Neural cell (in vitro differentiated cells): Measurements from ENCODE around the gene MEGF6. TPM values are rescaled to one million over a fixed set of nuclear protein-coding genes. Genes with fewer than 3 reads are reported as not detected.

Experiments used
- H2AFZ ChIP-seq: fragments of 200-600, 300-800 bp; sonication (generic), shearing (Covaris generic); 2 replicates; pipeline ENCODE4 v1.6.0; 2014; ENCODE audit warnings: low read depth, mild to moderate bottlenecking, antibody characterized with exemption, low read length, moderate library complexity
- H3F3A ChIP-seq: fragments of 200-600 bp; shearing (Covaris generic); 2 replicates; pipeline ENCODE4 v1.6.1; 2016; ENCODE audit warnings: mild to moderate bottlenecking, moderate library complexity, mixed read lengths, antibody characterized with exemption, low read length; ENCODE audit not compliant: insufficient read depth, poor library complexity, severe bottlenecking
- H3K27ac ChIP-seq: fragments of 200-600, 300-800 bp; sonication (generic), shearing (Covaris generic); 2 replicates; pipeline ENCODE4 v1.5.1; 2014; ENCODE audit warnings: mild to moderate bottlenecking, low read length, moderate library complexity
- H3K27me3 ChIP-seq: fragments of 300-800, 200-600 bp; sonication (generic), shearing (Covaris generic); 2 replicates; pipeline ENCODE4 v1.6.0; 2014; ENCODE audit warnings: mild to moderate bottlenecking, low read depth, low read length, moderate library complexity; ENCODE audit not compliant: insufficient read depth
- H3K36me3 ChIP-seq: fragments of 300-800, 200-600 bp; sonication (generic), shearing (Covaris generic); 2 replicates; pipeline ENCODE4 v1.5.1; 2014; ENCODE audit warnings: mild to moderate bottlenecking, antibody characterized with exemption, low read length, moderate library complexity; ENCODE audit not compliant: insufficient read depth
- H3K4me2 ChIP-seq: fragments of 300-800, 200-600 bp; sonication (generic), shearing (Covaris generic); 2 replicates; pipeline ENCODE4 v1.6.0; 2014; ENCODE audit warnings: mild to moderate bottlenecking, low read length
- H3K4me3 ChIP-seq: fragments of 300-800, 200-600 bp; sonication (generic), shearing (Covaris generic); 2 replicates; pipeline ENCODE4 v1.5.1; 2014; ENCODE audit warnings: mild to moderate bottlenecking, low read length, moderate library complexity
- H3K79me2 ChIP-seq: fragments of 200-600 bp; shearing (Covaris generic); replicated peaks from 2 replicates; pipeline ENCODE4 v1.6.0; 2014; ENCODE audit warnings: mild to moderate bottlenecking, low read length, moderate library complexity; ENCODE audit not compliant: insufficient read depth
- H3K9ac ChIP-seq: fragments of 300-800, 200-600 bp; sonication (generic), shearing (Covaris generic); 2 replicates; pipeline ENCODE4 v1.6.1; 2016; ENCODE audit warnings: mild to moderate bottlenecking, low read length, mixed read lengths
- H3K9me2 ChIP-seq: fragments of 200-600 bp; shearing (Covaris generic); 2 replicates; pipeline ENCODE4 v1.6.1; 2016; ENCODE audit warnings: mild to moderate bottlenecking, low read length, mixed read lengths; ENCODE audit not compliant: insufficient read depth
- H3K9me3 ChIP-seq: fragments of 200-600, 300-800 bp; sonication (generic), shearing (Covaris generic); 2 replicates; pipeline ENCODE4 v1.6.1; 2016; ENCODE audit warnings: mild to moderate bottlenecking, mixed run types, low read length, moderate library complexity, mixed read lengths
- H4K20me1 ChIP-seq: fragments of 200-600 bp; shearing (Covaris generic); 2 replicates; pipeline ENCODE4 v1.6.1; 2016; ENCODE audit warnings: mild to moderate bottlenecking, mixed run types; ENCODE audit not compliant: insufficient read depth
- EP300 ChIP-seq: fragments of 450-650 bp; conservative IDR thresholded peaks from 2 replicates; pipeline ENCODE4 v1.6.1; 2014; ENCODE audit warnings: antibody characterized with exemption, mild to moderate bottlenecking, moderate library complexity; ENCODE audit not compliant: poor library complexity, severe bottlenecking
- EZH2 ChIP-seq: fragments of 200-600, 300-800 bp; shearing (Covaris generic), sonication (generic); IDR thresholded peaks from 2 replicates; pipeline ENCODE4 v1.6.1; 2014; ENCODE audit warnings: antibody characterized with exemption, low read length, borderline replicate concordance, mild to moderate bottlenecking; ENCODE audit not compliant: insufficient read depth, poor library complexity, severe bottlenecking
- MXI1 ChIP-seq: fragments of 450-650 bp; conservative IDR thresholded peaks from 2 replicates; pipeline ENCODE4 v1.6.1; 2014; ENCODE audit warnings: antibody characterized with exemption, mild to moderate bottlenecking; ENCODE audit not compliant: poor library complexity, severe bottlenecking
- POLR2AphosphoS5 ChIP-seq: IDR thresholded peaks from 2 replicates; pipeline ENCODE4 v1.6.1; 2012
- RAD21 ChIP-seq: fragments of 450-650 bp; conservative IDR thresholded peaks from 2 replicates; pipeline ENCODE4 v1.6.1; 2014; ENCODE audit warnings: antibody characterized with exemption, mild to moderate bottlenecking, moderate library complexity
- SMC3 ChIP-seq: fragments of 450-650 bp; conservative IDR thresholded peaks from 2 replicates; pipeline ENCODE4 v1.6.1; 2014; ENCODE audit warnings: antibody characterized with exemption, mild to moderate bottlenecking, moderate library complexity; ENCODE audit not compliant: poor library complexity
- TAF1 ChIP-seq: IDR thresholded peaks from 2 replicates; pipeline ENCODE4 v1.6.1; 2012; ENCODE audit warnings: low read depth
- polyA plus RNA-seq: library from polyadenylated mRNA; depleted of rRNA; stranded (reverse); fragments of >200 nt; gene quantifications from 2 replicates; pipeline ENCODE4 v1.2.3, GENCODE V29; 2014
- TF ChIP-seq, protein P1 (sequence below): IDR thresholded peaks from 2 replicates; pipeline ENCODE4 v1.6.1; 2012; ENCODE audit warnings: borderline replicate concordance
- TF ChIP-seq, protein P2 (sequence below): fragments of 450-650 bp; IDR thresholded peaks from 2 replicates; pipeline ENCODE4 v1.5.1; 2014; ENCODE audit warnings: antibody characterized with exemption, mild to moderate bottlenecking, moderate library complexity; ENCODE audit not compliant: poor library complexity, severe bottlenecking

The MEGF6 gene
- polyA plus RNA-seq, 1 donor from 2014 or later, result 6.0 TPM

DNA sequence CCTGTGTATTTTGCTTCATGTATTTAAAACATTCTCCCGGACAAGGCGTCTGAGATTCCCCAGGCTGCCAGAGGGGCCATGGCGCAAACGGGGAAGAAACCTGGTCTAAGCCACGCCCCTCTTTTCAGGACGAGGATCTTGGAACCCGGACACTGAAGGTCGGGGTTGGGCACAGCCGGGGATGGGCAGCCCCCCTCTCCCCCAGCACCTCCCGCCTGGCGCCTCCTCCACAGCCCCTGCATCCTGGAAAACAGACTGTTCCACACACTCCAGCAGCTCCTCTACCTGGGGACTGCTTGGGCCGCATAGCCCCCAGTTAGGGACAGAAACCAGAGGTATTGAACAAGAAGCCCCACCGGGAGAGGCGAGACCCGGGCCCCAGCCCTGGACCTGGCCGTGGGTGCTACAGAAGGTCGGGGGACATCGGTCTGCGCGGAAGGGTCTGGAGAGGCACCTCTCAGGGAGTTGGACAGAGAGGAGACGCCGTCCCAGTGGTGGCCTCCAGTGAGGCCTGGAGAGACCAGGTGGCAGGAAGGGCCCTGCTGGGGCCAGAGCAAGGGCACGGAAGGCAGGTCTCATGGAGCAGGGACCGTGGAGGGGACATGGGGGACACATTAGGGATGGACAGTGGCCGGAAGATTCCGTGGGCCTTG, 46.4 kb upstream of the MEGF6 start:
- Histone ChIP-seq H3K27ac (no peak overlapping the region), H3F3A (no peaks in the 10 kb centered on the region), H4K20me1 (no peaks in the 10 kb centered on the region), H3K79me2 (no peaks in the 10 kb centered on the region), H2AFZ (no peak overlapping the region), H3K4me3 (no peak overlapping the region), H3K27me3 (peaks cover 22% of the 10 kb centered on the region), H3K36me3 (no peaks in the 10 kb centered on the region), H3K9me2 (no peaks in the 10 kb centered on the region), H3K9me3 (no peaks in the 10 kb centered on the region), H3K9ac (no peak overlapping the region), H3K4me2 (no peak overlapping the region)
- TF ChIP-seq RAD21 (no peak), EZH2 (no peak), MXI1 (no peak), SMC3 (no peak), EP300 (no peak), TAF1 (no peak), POLR2AphosphoS5 (no peak)
- TF ChIP-seq, protein P1, sequence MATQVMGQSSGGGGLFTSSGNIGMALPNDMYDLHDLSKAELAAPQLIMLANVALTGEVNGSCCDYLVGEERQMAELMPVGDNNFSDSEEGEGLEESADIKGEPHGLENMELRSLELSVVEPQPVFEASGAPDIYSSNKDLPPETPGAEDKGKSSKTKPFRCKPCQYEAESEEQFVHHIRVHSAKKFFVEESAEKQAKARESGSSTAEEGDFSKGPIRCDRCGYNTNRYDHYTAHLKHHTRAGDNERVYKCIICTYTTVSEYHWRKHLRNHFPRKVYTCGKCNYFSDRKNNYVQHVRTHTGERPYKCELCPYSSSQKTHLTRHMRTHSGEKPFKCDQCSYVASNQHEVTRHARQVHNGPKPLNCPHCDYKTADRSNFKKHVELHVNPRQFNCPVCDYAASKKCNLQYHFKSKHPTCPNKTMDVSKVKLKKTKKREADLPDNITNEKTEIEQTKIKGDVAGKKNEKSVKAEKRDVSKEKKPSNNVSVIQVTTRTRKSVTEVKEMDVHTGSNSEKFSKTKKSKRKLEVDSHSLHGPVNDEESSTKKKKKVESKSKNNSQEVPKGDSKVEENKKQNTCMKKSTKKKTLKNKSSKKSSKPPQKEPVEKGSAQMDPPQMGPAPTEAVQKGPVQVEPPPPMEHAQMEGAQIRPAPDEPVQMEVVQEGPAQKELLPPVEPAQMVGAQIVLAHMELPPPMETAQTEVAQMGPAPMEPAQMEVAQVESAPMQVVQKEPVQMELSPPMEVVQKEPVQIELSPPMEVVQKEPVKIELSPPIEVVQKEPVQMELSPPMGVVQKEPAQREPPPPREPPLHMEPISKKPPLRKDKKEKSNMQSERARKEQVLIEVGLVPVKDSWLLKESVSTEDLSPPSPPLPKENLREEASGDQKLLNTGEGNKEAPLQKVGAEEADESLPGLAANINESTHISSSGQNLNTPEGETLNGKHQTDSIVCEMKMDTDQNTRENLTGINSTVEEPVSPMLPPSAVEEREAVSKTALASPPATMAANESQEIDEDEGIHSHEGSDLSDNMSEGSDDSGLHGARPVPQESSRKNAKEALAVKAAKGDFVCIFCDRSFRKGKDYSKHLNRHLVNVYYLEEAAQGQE, result no peak
- TF ChIP-seq, protein P2, sequence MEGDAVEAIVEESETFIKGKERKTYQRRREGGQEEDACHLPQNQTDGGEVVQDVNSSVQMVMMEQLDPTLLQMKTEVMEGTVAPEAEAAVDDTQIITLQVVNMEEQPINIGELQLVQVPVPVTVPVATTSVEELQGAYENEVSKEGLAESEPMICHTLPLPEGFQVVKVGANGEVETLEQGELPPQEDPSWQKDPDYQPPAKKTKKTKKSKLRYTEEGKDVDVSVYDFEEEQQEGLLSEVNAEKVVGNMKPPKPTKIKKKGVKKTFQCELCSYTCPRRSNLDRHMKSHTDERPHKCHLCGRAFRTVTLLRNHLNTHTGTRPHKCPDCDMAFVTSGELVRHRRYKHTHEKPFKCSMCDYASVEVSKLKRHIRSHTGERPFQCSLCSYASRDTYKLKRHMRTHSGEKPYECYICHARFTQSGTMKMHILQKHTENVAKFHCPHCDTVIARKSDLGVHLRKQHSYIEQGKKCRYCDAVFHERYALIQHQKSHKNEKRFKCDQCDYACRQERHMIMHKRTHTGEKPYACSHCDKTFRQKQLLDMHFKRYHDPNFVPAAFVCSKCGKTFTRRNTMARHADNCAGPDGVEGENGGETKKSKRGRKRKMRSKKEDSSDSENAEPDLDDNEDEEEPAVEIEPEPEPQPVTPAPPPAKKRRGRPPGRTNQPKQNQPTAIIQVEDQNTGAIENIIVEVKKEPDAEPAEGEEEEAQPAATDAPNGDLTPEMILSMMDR, result no peak

- Histone ChIP-seq H3K27me3 (peaks cover 29% of the 10 kb centered on the region), H3K9me2 (no peaks in the 10 kb centered on the region), H3K9me3 (no peaks in the 10 kb centered on the region), H3K36me3 (no peaks in the 10 kb centered on the region), H3K4me2 (no peak overlapping the region), H3K79me2 (no peaks in the 10 kb centered on the region), H3K9ac (no peak overlapping the region), H2AFZ (no peak overlapping the region), H3K4me3 (no peak overlapping the region), H4K20me1 (no peaks in the 10 kb centered on the region), H3F3A (no peaks in the 10 kb centered on the region), H3K27ac (no peak overlapping the region)
- no peak for TF ChIP-seq POLR2AphosphoS5
- TF ChIP-seq, protein P1, result no peak
- TF ChIP-seq TAF1, result no peak
- no peak for TF ChIP-seq EP300
- no peak for TF ChIP-seq SMC3
- TF ChIP-seq, protein P2, result no peak
- TF ChIP-seq EZH2, result no peak
- no peak for TF ChIP-seq MXI1
Observed at GRCh38 chr1:3657096-3657475, 45.8 kb upstream of the MEGF6 start.
